ENCODE measurements around the gene KCNG3. TPM values are rescaled to one million over a fixed set of nuclear protein-coding genes. Genes with fewer than 3 reads are reported as not detected.
"Not testable (repeated sequence)": the region's sequence is repeated elsewhere in the genome, so short reads cannot be mapped to it uniquely, and the experiment has no call there.

The KCNG3 gene
- total and polyA plus RNA-seq, 7 donors = 0.23 to 1.8 (median 0.72) TPM; not detected in 1

DNA sequence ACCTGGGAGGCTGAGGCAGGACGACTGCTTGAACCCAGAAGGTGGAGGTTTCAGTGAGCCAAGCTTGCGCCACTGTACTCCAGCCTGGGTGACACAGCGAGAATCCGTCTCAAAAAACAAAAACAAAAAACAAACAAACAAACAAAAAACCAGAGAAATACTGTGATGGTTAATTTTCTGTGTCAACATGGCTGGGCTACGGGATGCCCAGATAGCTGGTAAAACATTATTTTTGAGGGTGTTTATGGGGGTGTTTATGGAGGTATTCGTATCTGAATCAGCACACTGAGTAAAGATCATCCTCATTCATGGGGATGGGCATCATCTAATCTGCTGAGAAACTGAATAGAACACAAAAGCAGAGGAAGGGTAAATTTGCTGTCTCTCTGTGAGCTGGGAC lies 92.0 kb downstream of the KCNG3 start:
- WGBS, 2 donors = 91 to 94% methylated on average over 6 of the region's 6 CpGs
- Histone ChIP-seq H3K36me3 (no peaks in the 10 kb centered on the region), H3K27me3 (no peaks in the 10 kb centered on the region), H3K9me3 (no peaks in the 10 kb centered on the region), H3K4me3 (no peak overlapping the region), H3K27ac (no peak overlapping the region), H3K4me1 (no peaks in the 10 kb centered on the region)
- intact Hi-C loops (cut with DNase I) = no loop called here
- no peak for DNase-seq
- TF ChIP-seq, protein P1, sequence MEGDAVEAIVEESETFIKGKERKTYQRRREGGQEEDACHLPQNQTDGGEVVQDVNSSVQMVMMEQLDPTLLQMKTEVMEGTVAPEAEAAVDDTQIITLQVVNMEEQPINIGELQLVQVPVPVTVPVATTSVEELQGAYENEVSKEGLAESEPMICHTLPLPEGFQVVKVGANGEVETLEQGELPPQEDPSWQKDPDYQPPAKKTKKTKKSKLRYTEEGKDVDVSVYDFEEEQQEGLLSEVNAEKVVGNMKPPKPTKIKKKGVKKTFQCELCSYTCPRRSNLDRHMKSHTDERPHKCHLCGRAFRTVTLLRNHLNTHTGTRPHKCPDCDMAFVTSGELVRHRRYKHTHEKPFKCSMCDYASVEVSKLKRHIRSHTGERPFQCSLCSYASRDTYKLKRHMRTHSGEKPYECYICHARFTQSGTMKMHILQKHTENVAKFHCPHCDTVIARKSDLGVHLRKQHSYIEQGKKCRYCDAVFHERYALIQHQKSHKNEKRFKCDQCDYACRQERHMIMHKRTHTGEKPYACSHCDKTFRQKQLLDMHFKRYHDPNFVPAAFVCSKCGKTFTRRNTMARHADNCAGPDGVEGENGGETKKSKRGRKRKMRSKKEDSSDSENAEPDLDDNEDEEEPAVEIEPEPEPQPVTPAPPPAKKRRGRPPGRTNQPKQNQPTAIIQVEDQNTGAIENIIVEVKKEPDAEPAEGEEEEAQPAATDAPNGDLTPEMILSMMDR (IDR thresholded peaks at IDR 0.05) = no peak
- TF ChIP-seq POLR2A (IDR thresholded peaks at IDR 0.05) = no peak
- no peak for TF ChIP-seq EP300 (IDR thresholded peaks at IDR 0.05)
- no peak for TF ChIP-seq POLR2AphosphoS5 (IDR thresholded peaks at IDR 0.05)

DNA sequence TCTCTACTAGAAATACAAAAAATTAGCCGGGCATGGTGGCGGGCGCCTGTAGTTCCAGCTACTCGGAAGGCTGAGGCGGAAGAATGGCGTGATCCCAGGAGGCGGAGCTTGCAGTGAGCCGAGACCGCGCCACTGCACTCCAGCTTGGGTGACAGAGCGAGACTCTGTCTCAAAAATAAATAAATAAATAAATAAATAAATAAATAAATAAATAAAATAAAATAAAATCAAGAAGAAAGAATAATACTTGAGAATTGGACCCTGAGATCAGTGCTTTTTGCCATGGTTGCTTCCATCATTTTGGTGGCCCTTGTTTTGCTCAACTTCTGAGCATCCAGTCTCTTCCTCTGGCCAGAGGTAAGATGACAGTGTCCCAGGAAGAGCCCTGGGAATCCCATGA lies 95.7 kb downstream of the KCNG3 start:
- H3K27me3 ChIP-seq; intact Hi-C loops (cut with DNase I); H3K4me3 ChIP-seq; H3K9me3 ChIP-seq; H3K4me1 ChIP-seq; DNase-seq; H3K27ac ChIP-seq; H3K36me3 ChIP-seq: not testable (repeated sequence)
- 96% methylated on average over 11 of the region's 11 CpGs for WGBS, 2 donors

DNA sequence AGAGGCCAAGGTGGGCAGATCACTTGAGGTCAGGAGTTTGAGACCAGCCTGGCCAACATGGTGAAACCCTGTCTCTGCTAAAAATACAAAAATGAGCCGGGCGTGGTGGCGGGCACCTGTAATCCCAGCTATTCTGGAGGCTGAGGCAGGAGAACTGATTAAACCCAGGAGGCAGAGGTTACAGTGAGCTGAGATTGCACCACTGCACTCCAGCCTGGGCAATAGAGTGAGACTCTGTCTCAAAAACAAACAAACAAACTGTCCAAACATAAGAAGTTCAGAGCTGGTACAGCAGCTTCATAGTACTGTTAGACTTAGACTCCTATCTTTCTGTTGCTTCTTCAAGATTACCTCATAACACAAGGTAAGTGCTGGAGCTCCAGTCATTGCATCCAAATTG lies 100.5 kb downstream of the KCNG3 start:
- not testable (repeated sequence) for H3K27ac ChIP-seq

DNA sequence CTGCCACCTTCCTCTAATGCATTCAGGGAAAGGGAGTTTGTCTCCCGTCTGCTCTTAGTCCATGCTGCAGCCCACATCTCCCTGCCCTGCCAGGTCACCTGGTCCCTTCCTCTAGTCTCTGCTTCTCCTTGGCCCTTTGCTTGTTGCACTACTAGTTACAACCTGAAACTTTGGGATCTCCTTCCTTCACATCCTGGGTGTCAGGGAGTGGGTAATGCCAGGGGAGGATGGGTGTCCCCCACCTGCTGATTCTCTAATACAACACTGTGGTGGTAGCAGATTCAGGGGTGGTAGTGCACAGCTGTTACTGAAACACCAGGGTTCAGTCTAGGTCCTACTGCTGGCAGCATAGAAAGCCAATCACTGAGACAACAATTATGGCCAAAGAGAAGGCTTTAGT lies 101.6 kb downstream of the KCNG3 start:
- TF ChIP-seq, protein P1 (IDR thresholded peaks at IDR 0.05) = no peak
- TF ChIP-seq POLR2A (IDR thresholded peaks at IDR 0.05) (no peak), EP300 (IDR thresholded peaks at IDR 0.05) (no peak), POLR2AphosphoS5 (IDR thresholded peaks at IDR 0.05) (no peak)
- H3K4me1 ChIP-seq = no peaks in the 10 kb centered on the region
- DNase-seq = no peak
- no peak overlapping the region for H3K4me3 ChIP-seq
- 98 to 100% methylated on average over 1 of the region's 1 CpG for WGBS, 2 donors
- no peaks in the 10 kb centered on the region for H3K9me3 ChIP-seq
- H3K27me3 ChIP-seq = no peaks in the 10 kb centered on the region
- no peak overlapping the region for H3K27ac ChIP-seq
- no peaks in the 10 kb centered on the region for H3K36me3 ChIP-seq
- intact Hi-C loops (cut with DNase I) = no loop called here

More for the DNA sequence above, 100.5 kb downstream of the KCNG3 start:
- intact Hi-C loops (cut with DNase I); H3K27me3 ChIP-seq; H3K4me1 ChIP-seq; H3K9me3 ChIP-seq; H3K36me3 ChIP-seq; DNase-seq; H3K4me3 ChIP-seq: not testable (repeated sequence)
- 96 to 99% methylated on average over 3 of the region's 3 CpGs for WGBS, 2 donors

Small RNAs within 50 kb of the gene (small RNA-seq; reads per million reads assigned to genes)
- gene RF00017 (0 reads per million in 3 donors), gene RF00612 (0 reads per million in 3 donors)

Other genes with a start within 250 kb of the KCNG3 start
- 100 to 1,000 TPM; 149 to 209 (median 172) TPM for gene COX7A2L, start 132.8 kb downstream of the KCNG3 start, total RNA-seq
- 100 to 1,000 TPM; 149 to 270 (median 219) TPM for gene COX7A2L, start 132.8 kb downstream of the KCNG3 start, polyA plus RNA-seq
- gene MTA3, start 74.7 kb upstream of the KCNG3 start, total RNA-seq = 10 to 100 TPM; 33.9 to 53.2 (median 38.9) TPM
- gene MTA3, start 74.7 kb upstream of the KCNG3 start, polyA plus RNA-seq = 10 to 100 TPM; 24.5 to 29.8 (median 27.0) TPM